B cell (primary cell): ENCODE measurements around the gene CROCC.
"Not testable (repeated sequence)": the region's sequence is repeated elsewhere in the genome, so short reads cannot be mapped to it uniquely, and the experiment has no call there.

Experiments used
- CTCF ChIP-seq: fragments of 200-600 bp; IDR thresholded peaks from one replicate; pipeline ENCODE4 v1.8.0; 2022; ENCODE audit warnings: antibody characterized with exemption, mild to moderate bottlenecking
- EZH2 ChIP-seq: IDR thresholded peaks from 2 replicates; pipeline ENCODE4 v1.6.1; 2012; ENCODE audit warnings: borderline replicate concordance, low read depth, mild to moderate bottlenecking, moderate library complexity, low read length; ENCODE audit not compliant: insufficient read depth, poor library complexity, severe bottlenecking

DNA sequence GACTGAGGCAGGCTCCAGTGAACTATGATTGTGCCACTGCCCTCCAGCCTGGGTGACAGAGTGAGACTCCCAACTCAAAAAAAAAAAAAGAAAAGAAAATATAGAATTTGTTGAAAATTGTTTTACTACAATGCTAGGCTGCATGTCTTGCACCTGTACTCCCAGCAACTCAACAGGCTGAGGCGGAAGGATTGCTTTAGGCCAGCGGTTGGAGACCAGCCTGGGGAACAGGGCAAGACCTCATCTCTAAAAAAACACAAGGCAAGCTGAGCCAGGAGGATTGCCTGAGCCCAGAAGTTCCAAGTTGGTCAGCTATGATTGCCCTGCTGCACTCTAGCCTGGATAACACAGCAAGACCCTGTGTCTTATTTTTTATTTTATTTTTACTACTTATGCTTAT is 22.7 kb upstream of the CROCC start:
- not testable (repeated sequence) for TF ChIP-seq EZH2, CTCF
